HCT116 (cell line): ENCODE measurements around the gene SOX2. TPM values are rescaled to one million over a fixed set of nuclear protein-coding genes. Genes with fewer than 3 reads are reported as not detected.

Experiments
- ATAC-seq: fragments of 200-7000 bp; cut with Tn5 transposase; 2 replicates; pipeline ENCODE4 v1.9.1; 2020; ENCODE audit warnings: mild to moderate bottlenecking, moderate library complexity
- BruUV-seq: library from RNA; stranded (reverse); fragments of 400-500 nt; replicated peaks from 2 replicates; lab custom pipeline; 2021; lab: Mats Ljungman, UMichigan
- CTCF ChIA-PET: fragments of 300-600 bp; sonication (Branson Sonifier 250); formaldehyde crosslinking; loops from one replicate; lab custom pipeline; 2021; ENCODE audit warnings: antibody characterized with exemption; lab: Charles Lee
- POLR2A ChIA-PET: fragments of 300-600, 350-600 bp; sonication (Branson Sonifier 250); formaldehyde crosslinking; loops from one replicate; lab custom pipeline; 2021; ENCODE audit warnings: antibody characterized with exemption; lab: Charles Lee
- RAD21 ChIA-PET, 2 experiments: fragments of 300-600 bp; sonication (Branson Sonifier 250); formaldehyde crosslinking; loops; one replicate each; lab custom pipeline; 2023; ENCODE audit warnings: low total read pairs in 2 of 2; ENCODE audit not compliant: uncharacterized antibody in 2 of 2, unreplicated experiment in 2 of 2, low non-redundant PET in 1 of 2; lab: Charles Lee
- DNase-seq: peaks from one replicate; pipeline ENCODE4 v3.0.0-alpha.2; 2010; ENCODE audit warnings: low read depth, low spot score
- H2AFZ ChIP-seq: fragments of 200-600 bp; shearing (Covaris generic), sonication (generic); 2 replicates; pipeline ENCODE4 v1.6.1; 2017; ENCODE audit warnings: low read depth, mixed run types, mixed read lengths, antibody characterized with exemption, low read length; ENCODE audit not compliant: poor library complexity, severe bottlenecking
- H3K27ac ChIP-seq: 2 replicates; pipeline ENCODE4 v1.5.1; 2012; ENCODE audit warnings: low read depth, low read length
- H3K27me3 ChIP-seq: fragments of 200-600 bp; sonication (generic); 2 replicates; pipeline ENCODE4 v1.6.1; 2016; ENCODE audit warnings: mixed run types, low read length, mixed read lengths; ENCODE audit not compliant: insufficient read depth
- H3K36me3 ChIP-seq, 2 experiments: fragments of 200-500 bp in 1 of 2; fragments of 200-600 bp in 1 of 2; sonication (Bioruptor generic) in 1 of 2; sonication (generic) in 1 of 2; 2 replicates each; pipeline versions ENCODE4 v1.5.1 to v1.6.1; 2014 to 2016; ENCODE audit warnings: low read length in 2 of 2, inconsistent platforms in 1 of 2, mixed read lengths in 1 of 2, mixed run types in 1 of 2; ENCODE audit not compliant: insufficient read depth in 2 of 2, control insufficient read depth in 1 of 2
- H3K4me1 ChIP-seq, 2 experiments: fragments of 200-600 bp in 1 of 2; sonication (generic) in 1 of 2; 2 replicates each; pipeline versions ENCODE4 v1.5.1 to v1.6.1; 2012 to 2017; ENCODE audit warnings: low read length in 2 of 2, inconsistent platforms in 1 of 2, mild to moderate bottlenecking in 1 of 2, mixed read lengths in 1 of 2, mixed run types in 1 of 2, moderate library complexity in 1 of 2; ENCODE audit not compliant: insufficient read depth in 2 of 2, control insufficient read depth in 1 of 2
- H3K4me2 ChIP-seq: fragments of 200-600 bp; sonication (generic); 2 replicates; pipeline ENCODE4 v1.6.1; 2017; ENCODE audit warnings: mixed run types, low read length, mixed read lengths
- H3K4me3 ChIP-seq, 2 experiments: fragments of 200-600 bp in 1 of 2; sonication (generic) in 1 of 2; replicated peaks in 1 of 2; 2 replicates each; pipeline ENCODE4 v1.5.1; 2011 to 2016; ENCODE audit warnings: low read length in 2 of 2, control low read depth in 1 of 2, low read depth in 1 of 2, mild to moderate bottlenecking in 1 of 2, mixed read lengths in 1 of 2, mixed run types in 1 of 2
- H3K79me2 ChIP-seq: fragments of 200-600 bp; sonication (generic); 2 replicates; pipeline ENCODE4 v1.6.1; 2017; ENCODE audit warnings: mild to moderate bottlenecking, mixed run types, low read length, moderate library complexity, mixed read lengths; ENCODE audit not compliant: insufficient read depth
- H3K9ac ChIP-seq: fragments of 200-600 bp; sonication (generic); 2 replicates; pipeline ENCODE4 v1.6.1; 2016; ENCODE audit warnings: low read length, mixed read lengths
- H3K9me2 ChIP-seq: fragments of 200-600 bp; sonication (generic), shearing (Covaris generic); 2 replicates; pipeline ENCODE4 v1.6.1; 2017; ENCODE audit warnings: mixed run types, mild to moderate bottlenecking, moderate library complexity; ENCODE audit not compliant: insufficient read depth
- H3K9me3 ChIP-seq, 2 experiments: fragments of 200-500 bp in 1 of 2; fragments of 200-600 bp in 1 of 2; sonication (Bioruptor generic) in 1 of 2; sonication (generic) in 1 of 2; 2 replicates each; pipeline ENCODE4 v1.6.1; 2014 to 2017; ENCODE audit warnings: low read length in 2 of 2, mixed read lengths in 2 of 2, inconsistent platforms in 1 of 2, low read depth in 1 of 2, mild to moderate bottlenecking in 1 of 2, mixed run types in 1 of 2, moderate library complexity in 1 of 2; ENCODE audit not compliant: control insufficient read depth in 1 of 2, insufficient read depth in 1 of 2
- H4K20me1 ChIP-seq: fragments of 200-600 bp; sonication (generic), shearing (Covaris generic); 2 replicates; pipeline ENCODE4 v1.6.1; 2017; ENCODE audit warnings: mixed run types, mild to moderate bottlenecking, moderate library complexity; ENCODE audit not compliant: insufficient read depth
- EZH2 ChIP-seq: fragments of 200-600 bp; sonication (generic); IDR thresholded peaks from 2 replicates; pipeline ENCODE4 v1.6.1; 2017; ENCODE audit warnings: antibody characterized with exemption, mixed run types
- EZH2phosphoT487 ChIP-seq: fragments of 200-600 bp; IDR thresholded peaks from 2 replicates; pipeline ENCODE4 v1.6.1; 2018; ENCODE audit warnings: antibody characterized with exemption, borderline replicate concordance
- FOSL1 ChIP-seq: IDR thresholded peaks from 2 replicates; pipeline ENCODE4 v1.6.1; 2012; ENCODE audit warnings: low read depth
- MAX ChIP-seq: IDR thresholded peaks from 2 replicates; pipeline ENCODE4 v1.6.1; 2012
- POLR2AphosphoS5 ChIP-seq: IDR thresholded peaks from 2 replicates; pipeline ENCODE4 v1.6.1; 2011; ENCODE audit warnings: mild to moderate bottlenecking, low read depth, low read length, moderate library complexity
- RAD21 ChIP-seq: IDR thresholded peaks from 2 replicates; pipeline ENCODE4 v1.6.1; 2012; ENCODE audit warnings: low read depth, mild to moderate bottlenecking
- SIN3A ChIP-seq: IDR thresholded peaks from 2 replicates; pipeline ENCODE4 v1.6.1; 2012; ENCODE audit warnings: low read depth
- SRF ChIP-seq: IDR thresholded peaks from 2 replicates; pipeline ENCODE4 v1.6.1; 2012; ENCODE audit warnings: low read depth
- TCF7L2 ChIP-seq: IDR thresholded peaks from 2 replicates; pipeline ENCODE4 v1.7.0; 2011; ENCODE audit warnings: borderline replicate concordance, inconsistent platforms; ENCODE audit not compliant: insufficient read depth, insufficient read length; ENCODE audit errors: extremely low read depth
- intact Hi-C: fragments of 100-400 bp; cut with micrococcal nuclease; formaldehyde crosslinking; loops from 2 replicates; pipeline ENCODE4 v1.10.0; 2022
- total RNA-seq: library from RNA; stranded (reverse); gene quantifications from one replicate; pipeline ENCODE4 v1.2.1, GENCODE V29; 2021; ENCODE audit not compliant: unreplicated experiment
- TF ChIP-seq, protein P1 (sequence below), 3 experiments: fragments of 200-600 bp in 1 of 3; sonication (generic) in 1 of 3; IDR thresholded peaks in 2 of 3; conservative IDR thresholded peaks in 1 of 3; 2 replicates each; pipeline ENCODE4 v1.5.1; 2012 to 2017; ENCODE audit warnings: low read depth in 2 of 3, low read length in 2 of 3, antibody characterized with exemption in 1 of 3, borderline replicate concordance in 1 of 3, control low read depth in 1 of 3, mild to moderate bottlenecking in 1 of 3, mixed read lengths in 1 of 3, mixed run types in 1 of 3, moderate library complexity in 1 of 3; ENCODE audit not compliant: insufficient read depth in 1 of 3
- TF ChIP-seq, protein P2 (sequence below): IDR thresholded peaks from 2 replicates; pipeline ENCODE4 v1.6.1; 2011; ENCODE audit warnings: mild to moderate bottlenecking, low read length, moderate library complexity; ENCODE audit not compliant: insufficient replicate concordance; ENCODE audit errors: extremely low read depth

SOX2 gene
- total RNA-seq, 1 experiment from 2014 or later, result 0.15 TPM

DNA sequence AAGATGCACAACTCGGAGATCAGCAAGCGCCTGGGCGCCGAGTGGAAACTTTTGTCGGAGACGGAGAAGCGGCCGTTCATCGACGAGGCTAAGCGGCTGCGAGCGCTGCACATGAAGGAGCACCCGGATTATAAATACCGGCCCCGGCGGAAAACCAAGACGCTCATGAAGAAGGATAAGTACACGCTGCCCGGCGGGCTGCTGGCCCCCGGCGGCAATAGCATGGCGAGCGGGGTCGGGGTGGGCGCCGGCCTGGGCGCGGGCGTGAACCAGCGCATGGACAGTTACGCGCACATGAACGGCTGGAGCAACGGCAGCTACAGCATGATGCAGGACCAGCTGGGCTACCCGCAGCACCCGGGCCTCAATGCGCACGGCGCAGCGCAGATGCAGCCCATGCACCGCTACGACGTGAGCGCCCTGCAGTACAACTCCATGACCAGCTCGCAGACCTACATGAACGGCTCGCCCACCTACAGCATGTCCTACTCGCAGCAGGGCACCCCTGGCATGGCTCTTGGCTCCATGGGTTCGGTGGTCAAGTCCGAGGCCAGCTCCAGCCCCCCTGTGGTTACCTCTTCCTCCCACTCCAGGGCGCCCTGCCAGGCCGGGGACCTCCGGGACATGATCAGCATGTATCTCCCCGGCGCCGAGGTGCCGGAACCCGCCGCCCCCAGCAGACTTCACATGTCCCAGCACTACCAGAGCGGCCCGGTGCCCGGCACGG, 991 bp downstream of the SOX2 start:
- no TSS peak for BruUV-seq
- H3K27me3 ChIP-seq, result 0 out of 2 replicates have a peak, but pooled peaks cover 2% of the 10 kb centered on the region
- no peak overlapping the region for H3K9ac ChIP-seq
- ATAC-seq (no peak), DNase-seq (no peak)
- H3K4me2 ChIP-seq, result no peak overlapping the region
- no peaks in the 10 kb centered on the region for H3K9me2 ChIP-seq
- ChIA-PET RAD21 (no interaction called here), CTCF (interaction anchor here (1.2 kb wide), 1 partner anchor 12 kb away, joined by 3 read pairs; no protein-coding TSS in a partner anchor), POLR2A (no interaction called here)
- H3K36me3 ChIP-seq, result no peaks in the 10 kb centered on the region
- no peak overlapping the region for H3K4me3 ChIP-seq
- H3K4me1 ChIP-seq, result peaks cover 11 to 16% of the 10 kb centered on the region in 2 experiments; a peak in 2 of 4 replicates
- no peak overlapping the region for H3K27ac ChIP-seq
- no peaks in the 10 kb centered on the region for H3K9me3 ChIP-seq
- no peaks in the 10 kb centered on the region for H3K79me2 ChIP-seq
- TF ChIP-seq EZH2phosphoT487, result no peak
- TF ChIP-seq RAD21, result no peak
- TF ChIP-seq SIN3A, result no peak
- no peak for TF ChIP-seq MAX
- TF ChIP-seq SRF, result no peak
- TF ChIP-seq FOSL1, result no peak
- no peak for TF ChIP-seq EZH2
- TF ChIP-seq, protein P1, sequence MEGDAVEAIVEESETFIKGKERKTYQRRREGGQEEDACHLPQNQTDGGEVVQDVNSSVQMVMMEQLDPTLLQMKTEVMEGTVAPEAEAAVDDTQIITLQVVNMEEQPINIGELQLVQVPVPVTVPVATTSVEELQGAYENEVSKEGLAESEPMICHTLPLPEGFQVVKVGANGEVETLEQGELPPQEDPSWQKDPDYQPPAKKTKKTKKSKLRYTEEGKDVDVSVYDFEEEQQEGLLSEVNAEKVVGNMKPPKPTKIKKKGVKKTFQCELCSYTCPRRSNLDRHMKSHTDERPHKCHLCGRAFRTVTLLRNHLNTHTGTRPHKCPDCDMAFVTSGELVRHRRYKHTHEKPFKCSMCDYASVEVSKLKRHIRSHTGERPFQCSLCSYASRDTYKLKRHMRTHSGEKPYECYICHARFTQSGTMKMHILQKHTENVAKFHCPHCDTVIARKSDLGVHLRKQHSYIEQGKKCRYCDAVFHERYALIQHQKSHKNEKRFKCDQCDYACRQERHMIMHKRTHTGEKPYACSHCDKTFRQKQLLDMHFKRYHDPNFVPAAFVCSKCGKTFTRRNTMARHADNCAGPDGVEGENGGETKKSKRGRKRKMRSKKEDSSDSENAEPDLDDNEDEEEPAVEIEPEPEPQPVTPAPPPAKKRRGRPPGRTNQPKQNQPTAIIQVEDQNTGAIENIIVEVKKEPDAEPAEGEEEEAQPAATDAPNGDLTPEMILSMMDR (IDR thresholded peaks at IDR 0.05 in 2 of 3, conservative IDR thresholded peaks at IDR 0.05 in 1 of 3; ENCODE audit: borderline replicate concordance in 1 of 3, insufficient read depth in 1 of 3, low read depth in 2 of 3, low read length in 2 of 3), result no peak
- TF ChIP-seq, protein P2, sequence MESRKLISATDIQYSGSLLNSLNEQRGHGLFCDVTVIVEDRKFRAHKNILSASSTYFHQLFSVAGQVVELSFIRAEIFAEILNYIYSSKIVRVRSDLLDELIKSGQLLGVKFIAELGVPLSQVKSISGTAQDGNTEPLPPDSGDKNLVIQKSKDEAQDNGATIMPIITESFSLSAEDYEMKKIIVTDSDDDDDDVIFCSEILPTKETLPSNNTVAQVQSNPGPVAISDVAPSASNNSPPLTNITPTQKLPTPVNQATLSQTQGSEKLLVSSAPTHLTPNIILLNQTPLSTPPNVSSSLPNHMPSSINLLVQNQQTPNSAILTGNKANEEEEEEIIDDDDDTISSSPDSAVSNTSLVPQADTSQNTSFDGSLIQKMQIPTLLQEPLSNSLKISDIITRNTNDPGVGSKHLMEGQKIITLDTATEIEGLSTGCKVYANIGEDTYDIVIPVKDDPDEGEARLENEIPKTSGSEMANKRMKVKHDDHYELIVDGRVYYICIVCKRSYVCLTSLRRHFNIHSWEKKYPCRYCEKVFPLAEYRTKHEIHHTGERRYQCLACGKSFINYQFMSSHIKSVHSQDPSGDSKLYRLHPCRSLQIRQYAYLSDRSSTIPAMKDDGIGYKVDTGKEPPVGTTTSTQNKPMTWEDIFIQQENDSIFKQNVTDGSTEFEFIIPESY, result no peak
- no peak for TF ChIP-seq TCF7L2
- TF ChIP-seq POLR2AphosphoS5, result no peak
- intact Hi-C loops, result no loop called here
- H2AFZ ChIP-seq, result no peak overlapping the region
- H4K20me1 ChIP-seq, result no peaks in the 10 kb centered on the region
